MM.1S (cell line): ENCODE results near the gene PITRM1.

Experiments used
- DNase-seq: peaks from one replicate; pipeline ENCODE4 v3.0.0-alpha.2; 2015
- H2AFZ ChIP-seq: fragments of 300-600 bp; sonication (generic); 2 replicates; pipeline ENCODE4 v1.6.0; 2016; ENCODE audit warnings: antibody characterized with exemption, low read length
- H3F3A ChIP-seq: fragments of 300-600 bp; sonication (generic); 2 replicates; pipeline ENCODE4 v1.6.1; 2016; ENCODE audit warnings: mild to moderate bottlenecking, antibody characterized with exemption, low read length, moderate library complexity, mixed read lengths; ENCODE audit not compliant: insufficient read depth
- H3K27ac ChIP-seq: fragments of 300-600 bp; sonication (generic); 2 replicates; pipeline ENCODE4 v1.5.1; 2016; ENCODE audit warnings: mild to moderate bottlenecking, low read length
- H3K27me3 ChIP-seq: fragments of 300-600 bp; sonication (generic); replicated peaks from 2 replicates; pipeline ENCODE4 v1.6.0; 2016; ENCODE audit warnings: low read length; ENCODE audit not compliant: insufficient read depth
- H3K36me3 ChIP-seq: fragments of 300-600 bp; sonication (generic); replicated peaks from 2 replicates; pipeline ENCODE4 v1.6.1; 2016; ENCODE audit warnings: mild to moderate bottlenecking, low read length, mixed read lengths; ENCODE audit not compliant: insufficient read depth
- H3K4me1 ChIP-seq: fragments of 300-600 bp; sonication (generic); 2 replicates; pipeline ENCODE4 v1.6.1; 2016; ENCODE audit warnings: low read length, mixed read lengths
- H3K4me2 ChIP-seq: fragments of 300-600 bp; sonication (generic); 2 replicates; pipeline ENCODE4 v1.6.0; 2016; ENCODE audit warnings: low read depth, low read length
- H3K4me3 ChIP-seq: fragments of 300-600 bp; sonication (generic); 2 replicates; pipeline ENCODE4 v1.5.1; 2016; ENCODE audit warnings: low read length, mixed read lengths
- H3K79me2 ChIP-seq: fragments of 300-600 bp; sonication (generic); 2 replicates; pipeline ENCODE4 v1.6.1; 2016; ENCODE audit warnings: mixed run types, low read length, mixed read lengths
- H3K9ac ChIP-seq: fragments of 300-600 bp; sonication (generic); 2 replicates; pipeline ENCODE4 v1.6.1; 2016; ENCODE audit warnings: low read length, mixed read lengths
- H3K9me2 ChIP-seq: fragments of 300-600 bp; sonication (generic); replicated peaks from 2 replicates; pipeline ENCODE4 v1.6.1; 2016; ENCODE audit warnings: mild to moderate bottlenecking, low read length, mixed read lengths; ENCODE audit not compliant: insufficient read depth
- H3K9me3 ChIP-seq: fragments of 300-600 bp; sonication (generic); replicated peaks from 2 replicates; pipeline ENCODE4 v1.6.1; 2016; ENCODE audit warnings: mild to moderate bottlenecking, low read length, mixed read lengths; ENCODE audit not compliant: insufficient read depth
- H4K20me1 ChIP-seq: fragments of 300-600 bp; sonication (generic); 2 replicates; pipeline ENCODE4 v1.6.1; 2016; ENCODE audit warnings: mild to moderate bottlenecking, low read length, moderate library complexity, mixed read lengths; ENCODE audit not compliant: insufficient read depth
- TF ChIP-seq, protein P1 (sequence below): fragments of 300-600 bp; sonication (generic); IDR thresholded peaks from 2 replicates; pipeline ENCODE4 v1.5.1; 2016; ENCODE audit warnings: antibody characterized with exemption, low read length, mixed read lengths

PITRM1 gene

DNA sequence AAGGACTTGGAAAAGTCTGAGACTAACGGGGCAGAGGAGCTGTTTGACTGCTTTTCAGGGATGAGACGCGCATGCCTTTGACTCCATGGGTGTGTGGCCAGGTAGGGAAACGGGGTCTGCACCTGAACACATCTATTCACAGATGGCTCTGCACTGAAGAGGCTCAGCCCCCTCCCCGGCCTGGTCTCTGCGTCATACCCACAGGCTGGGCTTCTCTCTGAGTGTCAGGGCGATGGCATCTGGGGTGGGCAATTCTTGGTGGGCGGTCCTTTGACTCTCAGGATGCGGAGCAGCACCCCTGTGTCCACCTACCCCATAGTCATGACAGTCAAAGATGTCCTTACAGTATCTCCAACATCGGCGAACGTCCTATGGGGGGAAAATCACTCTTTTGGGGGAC lies 82.2 kb downstream of the PITRM1 start:
- H3K4me1 ChIP-seq: no peaks in the 10 kb centered on the region

More for the DNA sequence above, 82.2 kb downstream of the PITRM1 start:
- Histone ChIP-seq H4K20me1 (no peaks in the 10 kb centered on the region), H3K79me2 (no peaks in the 10 kb centered on the region), H3K9me3 (no peaks in the 10 kb centered on the region), H3K4me2 (no peak overlapping the region), H3K9ac (no peak overlapping the region), H3K27ac (no peak overlapping the region), H3F3A (no peaks in the 10 kb centered on the region), H3K4me3 (no peak overlapping the region), H2AFZ (no peak overlapping the region), H3K9me2 (no peaks in the 10 kb centered on the region), H3K27me3 (no peaks in the 10 kb centered on the region), H3K36me3 (no peaks in the 10 kb centered on the region)
- TF ChIP-seq, protein P1, sequence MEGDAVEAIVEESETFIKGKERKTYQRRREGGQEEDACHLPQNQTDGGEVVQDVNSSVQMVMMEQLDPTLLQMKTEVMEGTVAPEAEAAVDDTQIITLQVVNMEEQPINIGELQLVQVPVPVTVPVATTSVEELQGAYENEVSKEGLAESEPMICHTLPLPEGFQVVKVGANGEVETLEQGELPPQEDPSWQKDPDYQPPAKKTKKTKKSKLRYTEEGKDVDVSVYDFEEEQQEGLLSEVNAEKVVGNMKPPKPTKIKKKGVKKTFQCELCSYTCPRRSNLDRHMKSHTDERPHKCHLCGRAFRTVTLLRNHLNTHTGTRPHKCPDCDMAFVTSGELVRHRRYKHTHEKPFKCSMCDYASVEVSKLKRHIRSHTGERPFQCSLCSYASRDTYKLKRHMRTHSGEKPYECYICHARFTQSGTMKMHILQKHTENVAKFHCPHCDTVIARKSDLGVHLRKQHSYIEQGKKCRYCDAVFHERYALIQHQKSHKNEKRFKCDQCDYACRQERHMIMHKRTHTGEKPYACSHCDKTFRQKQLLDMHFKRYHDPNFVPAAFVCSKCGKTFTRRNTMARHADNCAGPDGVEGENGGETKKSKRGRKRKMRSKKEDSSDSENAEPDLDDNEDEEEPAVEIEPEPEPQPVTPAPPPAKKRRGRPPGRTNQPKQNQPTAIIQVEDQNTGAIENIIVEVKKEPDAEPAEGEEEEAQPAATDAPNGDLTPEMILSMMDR: no peak
- no peak for DNase-seq
